HG02973 (cell line): ENCODE results near the gene BANF1.
"Not testable (repeated sequence)": the region's sequence is repeated elsewhere in the genome, so short reads cannot be mapped to it uniquely, and the experiment has no call there.

Source experiments
- ATAC-seq: cut with Tn5 transposase; IDR thresholded peaks from one replicate; pipeline ENCODE4 v1.9.1; 2021; ENCODE audit warnings: moderate library complexity; ENCODE audit not compliant: unreplicated experiment

BANF1 gene

GRCh38 chr11:66008468-66009101 lies 6.3 kb downstream of the BANF1 start:
- ATAC-seq: no peak

DNA sequence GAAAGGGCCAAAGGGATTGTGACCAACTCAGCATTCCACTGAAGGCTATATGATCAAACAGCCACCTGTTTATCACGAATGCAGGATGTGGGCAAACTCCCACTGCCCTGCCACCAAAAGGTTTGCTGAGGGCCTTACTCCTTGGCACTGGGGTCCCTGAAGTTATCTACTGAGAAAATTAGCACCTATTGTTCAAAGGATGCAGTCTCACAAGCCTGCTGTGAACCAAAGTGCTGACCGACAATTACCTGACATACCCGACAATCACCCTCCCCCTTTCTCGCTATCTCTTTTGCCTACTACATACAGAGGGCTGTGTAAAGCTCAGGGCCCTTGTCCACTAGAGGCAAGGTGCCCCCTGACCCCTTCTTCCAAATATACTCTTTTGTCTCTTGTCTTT lies 7.7 kb downstream of the BANF1 start:
- ATAC-seq: not testable (repeated sequence)

DNA sequence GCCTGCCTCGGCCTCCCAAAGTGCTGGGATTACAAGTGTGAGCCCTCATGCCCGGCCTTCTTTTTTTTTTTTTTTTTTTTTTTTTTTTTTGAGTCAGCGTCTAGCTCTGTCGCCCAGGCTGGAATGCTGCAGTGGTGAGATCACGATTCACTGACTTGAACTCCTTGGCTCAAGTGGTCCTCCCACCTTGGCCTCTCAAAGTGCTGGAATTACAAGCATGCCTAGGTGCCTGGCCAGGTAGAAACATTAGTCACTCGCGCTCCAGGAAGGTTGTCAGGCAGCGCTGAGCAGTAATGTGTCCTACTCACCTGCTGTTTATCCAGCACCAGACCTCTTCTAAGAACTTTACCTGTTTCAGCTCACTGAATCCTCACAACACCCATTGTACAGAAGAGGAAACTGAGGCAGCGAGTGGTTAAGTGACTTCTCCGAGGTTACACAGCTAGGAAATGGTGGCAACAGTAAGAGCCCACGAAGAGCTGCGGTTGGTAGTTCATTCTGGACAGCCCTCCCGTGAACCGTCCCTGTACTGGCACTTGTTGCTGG lies 9.0 kb downstream of the BANF1 start:
- no peak for ATAC-seq

DNA sequence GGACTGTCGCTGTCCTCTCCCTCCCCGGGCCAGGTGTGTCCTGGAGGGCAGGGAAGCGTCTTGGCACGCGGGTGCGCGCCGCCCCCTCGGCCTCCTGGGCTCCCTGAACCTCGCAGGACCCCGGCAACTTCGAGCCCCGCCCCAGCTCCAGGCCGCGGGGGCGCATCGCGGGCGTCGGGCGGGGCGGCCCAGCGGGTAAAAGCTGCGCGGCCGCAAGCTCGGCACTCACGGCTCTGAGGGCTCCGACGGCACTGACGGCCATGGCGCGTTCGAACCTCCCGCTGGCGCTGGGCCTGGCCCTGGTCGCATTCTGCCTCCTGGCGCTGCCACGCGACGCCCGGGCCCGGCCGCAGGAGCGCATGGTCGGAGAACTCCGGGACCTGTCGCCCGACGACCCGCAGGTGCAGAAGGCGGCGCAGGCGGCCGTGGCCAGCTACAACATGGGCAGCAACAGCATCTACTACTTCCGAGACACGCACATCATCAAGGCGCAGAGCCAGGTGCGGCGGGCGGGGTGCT lies 9.5 kb downstream of the BANF1 start, which contains the start of gene CST6:
CST6 (plus strand) TSS at position 224 of the 519 bp plus-strand sequence; CDS start at position 261, 37 bp downstream.
- no peak for ATAC-seq

DNA sequence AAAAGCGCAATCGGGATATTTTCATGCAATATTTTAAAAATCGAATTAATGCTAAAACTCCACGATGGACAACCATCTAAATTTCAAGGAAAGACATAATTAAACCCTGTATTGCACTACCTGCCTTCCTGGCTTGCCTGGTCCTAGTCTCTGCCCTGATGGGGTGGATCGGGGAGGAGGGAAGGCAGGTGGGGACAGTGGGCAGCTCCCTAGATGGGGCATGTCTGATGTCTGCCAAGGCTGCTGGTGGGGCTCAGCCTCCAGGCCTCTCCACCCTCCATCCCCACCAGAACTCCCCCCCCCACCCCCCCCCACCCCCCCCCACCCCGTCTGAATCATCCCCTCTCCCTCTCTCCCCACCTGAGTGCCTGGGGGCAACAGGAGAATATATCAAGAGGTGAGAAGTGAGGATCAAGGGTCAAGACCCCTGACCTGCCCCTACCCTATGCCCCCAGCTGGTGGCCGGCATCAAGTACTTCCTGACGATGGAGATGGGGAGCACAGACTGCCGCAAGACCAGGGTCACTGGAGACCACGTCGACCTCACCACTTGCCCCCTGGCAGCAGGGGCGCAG lies 10.2 kb downstream of the BANF1 start:
- ATAC-seq: no peak

DNA sequence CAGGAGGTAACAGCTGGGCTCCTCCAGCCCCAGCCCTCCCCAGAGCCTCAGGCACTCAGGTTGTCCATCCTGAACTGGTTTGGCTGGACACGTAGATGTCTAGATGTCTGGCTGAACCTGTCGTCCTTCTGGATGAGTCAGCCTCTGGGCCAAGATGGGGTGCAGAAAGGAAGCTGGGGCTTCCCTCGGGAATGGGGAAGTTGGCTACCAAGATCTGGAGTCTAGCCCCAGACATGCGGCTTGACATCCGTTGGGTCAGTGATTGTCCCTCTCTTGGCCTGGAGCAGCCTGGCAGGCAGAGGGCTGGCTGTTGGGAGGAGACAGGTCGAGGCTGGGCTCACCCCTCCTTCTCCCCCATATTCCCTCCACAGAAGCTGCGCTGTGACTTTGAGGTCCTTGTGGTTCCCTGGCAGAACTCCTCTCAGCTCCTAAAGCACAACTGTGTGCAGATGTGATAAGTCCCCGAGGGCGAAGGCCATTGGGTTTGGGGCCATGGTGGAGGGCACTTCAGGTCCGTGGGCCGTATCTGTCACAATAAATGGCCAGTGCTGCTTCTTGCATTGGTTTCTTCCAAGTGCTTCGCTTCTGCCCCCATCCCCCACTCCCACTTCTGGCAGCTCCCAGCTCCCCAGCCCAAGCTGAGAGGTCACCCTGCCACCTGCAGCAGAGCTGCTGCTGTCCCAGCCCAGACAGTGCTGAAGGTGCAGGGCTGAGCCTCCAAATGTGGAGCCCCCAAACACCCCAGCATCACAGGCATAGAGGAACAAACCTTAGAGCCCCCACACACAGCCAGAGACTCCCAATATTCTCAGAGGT lies 10.9 kb downstream of the BANF1 start:
- ATAC-seq: no peak

DNA sequence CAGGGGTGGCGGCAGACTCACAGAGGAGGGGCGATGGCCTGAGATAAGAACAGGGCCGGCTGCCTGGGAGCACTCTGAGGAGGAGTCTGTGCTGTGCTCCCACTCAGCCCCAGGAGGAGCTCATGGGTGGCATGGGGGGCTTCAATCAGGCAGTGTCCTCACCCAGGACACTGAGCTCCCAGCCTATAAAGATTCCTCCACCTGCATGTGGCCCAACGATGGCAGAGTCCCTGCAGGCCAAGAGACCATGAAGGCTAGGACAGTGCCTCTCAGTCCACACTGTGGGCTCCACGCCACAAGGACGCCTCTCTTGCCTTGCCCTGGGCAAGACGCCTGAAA lies 11.4 kb downstream of the BANF1 start:
- no peak for ATAC-seq

GRCh38 chr11:66014804-66015453 lies 12.6 kb downstream of the BANF1 start:
- no peak for ATAC-seq

DNA sequence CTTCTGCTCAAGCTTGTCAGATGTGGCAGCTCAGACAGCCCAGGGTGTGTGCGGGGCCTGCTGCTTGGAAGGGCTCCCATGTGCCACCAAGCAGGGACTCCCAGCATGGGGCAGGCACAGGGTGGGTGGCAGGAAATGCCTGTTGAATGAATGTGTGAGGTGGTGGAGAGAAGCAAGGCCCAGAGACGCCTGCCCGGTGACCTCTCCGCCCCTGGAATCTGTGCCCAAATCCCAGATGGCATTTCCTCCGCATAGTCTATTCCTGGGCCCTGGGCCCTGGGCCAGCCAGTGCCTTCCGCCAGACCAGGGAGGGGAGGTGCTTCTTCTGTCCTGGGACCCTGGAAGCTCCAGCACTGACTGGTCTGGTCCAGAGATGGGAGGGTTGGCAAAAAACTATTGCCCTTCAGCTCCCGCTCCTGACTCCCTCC lies 13.2 kb downstream of the BANF1 start:
- ATAC-seq: no peak

DNA sequence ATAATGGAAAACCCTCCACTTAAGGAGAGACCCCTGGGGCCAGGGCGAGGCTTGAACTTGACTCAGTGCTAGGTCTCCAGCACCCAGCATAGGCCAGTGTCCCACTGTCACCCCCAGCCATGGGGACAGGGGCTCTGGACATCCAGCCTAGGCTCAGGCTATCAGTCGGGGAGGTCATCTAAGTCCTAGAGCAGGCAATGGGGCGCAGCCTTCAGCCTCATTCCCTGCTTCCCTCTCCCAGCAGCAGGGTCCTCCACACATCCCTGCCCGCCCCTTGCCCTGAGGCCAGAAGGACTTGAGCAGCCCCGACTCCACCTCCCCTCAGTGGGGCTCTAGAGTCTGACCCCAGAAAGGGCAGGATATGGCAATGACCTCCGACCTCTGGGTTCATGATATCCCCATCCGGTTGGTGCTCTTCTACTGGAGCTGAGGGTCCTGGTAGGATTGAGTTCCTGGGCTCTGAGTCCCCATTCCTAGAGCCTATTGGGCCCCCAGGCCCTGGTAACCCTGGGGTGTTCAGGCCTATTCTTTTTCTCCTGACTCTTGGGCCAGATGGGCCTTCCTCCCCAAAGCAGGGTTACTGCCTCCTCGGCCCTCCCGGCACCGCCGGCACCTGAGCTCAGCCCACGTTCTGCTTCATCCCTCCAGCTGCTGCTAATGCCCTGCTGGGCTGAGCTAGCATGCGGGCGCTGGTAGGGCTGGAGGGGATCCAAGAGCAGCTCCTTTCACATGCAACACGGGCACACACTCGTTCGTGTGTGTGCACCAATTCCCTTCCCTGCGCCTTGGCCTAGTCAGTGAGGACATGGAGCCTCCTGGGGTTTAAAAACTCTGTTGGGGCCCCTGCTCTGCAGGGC lies 13.9 kb downstream of the BANF1 start:
- no peak for ATAC-seq

GRCh38 chr11:66016793-66017177 lies 14.5 kb downstream of the BANF1 start:
- no peak for ATAC-seq

DNA sequence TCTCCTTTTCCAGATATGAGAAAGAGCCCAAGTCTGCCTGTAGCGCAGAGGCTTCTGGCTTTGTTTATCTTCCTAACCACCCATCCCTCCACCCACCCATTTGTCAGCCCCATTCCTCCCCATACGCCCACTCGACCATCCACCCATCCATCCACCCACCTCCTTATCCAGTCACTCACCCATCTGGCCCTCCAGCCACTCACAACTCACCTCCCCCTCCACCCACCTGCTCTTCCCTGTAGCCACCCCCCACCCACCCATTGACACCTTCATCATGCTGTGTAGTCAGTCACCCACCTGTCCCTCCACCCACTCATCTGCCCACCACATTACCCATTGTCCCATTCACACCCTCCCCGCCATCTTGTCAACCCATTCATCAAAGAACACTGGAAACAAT lies 15.0 kb downstream of the BANF1 start:
- no peak for ATAC-seq

DNA sequence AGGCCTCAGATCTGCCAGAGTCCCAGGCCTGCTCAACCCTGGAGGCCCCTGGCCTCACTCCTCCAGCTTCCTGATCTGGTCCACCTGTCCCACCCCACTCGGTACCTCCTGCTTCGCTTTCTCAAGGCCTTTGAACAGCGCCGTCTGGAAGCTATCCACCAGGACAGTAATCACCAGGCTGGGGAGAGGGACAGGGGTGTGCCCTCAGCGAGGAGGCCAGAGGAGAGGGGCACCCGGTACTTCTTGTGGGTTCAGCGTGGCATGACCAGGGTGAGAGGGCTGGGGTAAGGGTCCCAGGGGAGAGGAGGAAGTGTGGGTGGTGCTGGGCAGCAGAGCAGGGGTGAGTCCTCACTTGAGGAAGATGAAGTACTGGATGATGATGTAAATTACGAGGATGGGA lies 17.9 kb downstream of the BANF1 start:
- ATAC-seq: no peak

DNA sequence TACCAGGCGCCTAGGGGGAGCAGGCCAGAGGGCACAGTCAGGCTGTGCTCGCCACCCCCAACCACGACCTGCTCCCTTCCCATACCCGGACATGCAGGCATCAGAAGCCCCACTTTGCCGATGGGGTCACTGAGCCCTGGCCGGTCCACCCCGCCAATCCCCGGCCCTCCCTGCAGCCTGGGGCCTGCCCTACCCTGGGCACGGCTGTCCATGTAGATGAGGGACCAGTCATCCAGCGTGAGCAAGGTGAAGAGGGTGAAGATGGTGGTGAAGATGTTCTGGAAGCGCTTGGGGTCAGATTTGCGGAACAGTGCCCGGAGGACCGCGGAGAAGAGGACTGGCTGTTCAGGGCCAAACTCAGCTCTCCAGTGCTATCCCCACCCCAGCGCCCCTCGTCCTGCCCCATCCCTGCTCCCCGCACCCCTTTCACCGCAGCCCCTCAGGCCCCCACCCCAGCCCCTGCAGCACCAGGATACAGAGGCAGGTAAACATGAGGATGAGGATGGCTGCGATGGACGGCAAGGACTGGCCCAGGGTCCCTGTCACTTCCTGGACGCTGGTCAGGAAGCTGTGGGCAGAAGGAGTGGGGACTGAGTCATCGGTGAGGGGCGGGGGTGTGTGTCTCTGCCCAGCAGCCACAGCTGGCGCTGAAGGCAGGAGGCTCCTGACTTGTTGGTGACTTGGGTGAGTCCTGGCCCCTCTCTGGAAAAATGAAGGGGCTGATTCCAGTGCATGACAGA lies 18.5 kb downstream of the BANF1 start:
- ATAC-seq: no peak

DNA sequence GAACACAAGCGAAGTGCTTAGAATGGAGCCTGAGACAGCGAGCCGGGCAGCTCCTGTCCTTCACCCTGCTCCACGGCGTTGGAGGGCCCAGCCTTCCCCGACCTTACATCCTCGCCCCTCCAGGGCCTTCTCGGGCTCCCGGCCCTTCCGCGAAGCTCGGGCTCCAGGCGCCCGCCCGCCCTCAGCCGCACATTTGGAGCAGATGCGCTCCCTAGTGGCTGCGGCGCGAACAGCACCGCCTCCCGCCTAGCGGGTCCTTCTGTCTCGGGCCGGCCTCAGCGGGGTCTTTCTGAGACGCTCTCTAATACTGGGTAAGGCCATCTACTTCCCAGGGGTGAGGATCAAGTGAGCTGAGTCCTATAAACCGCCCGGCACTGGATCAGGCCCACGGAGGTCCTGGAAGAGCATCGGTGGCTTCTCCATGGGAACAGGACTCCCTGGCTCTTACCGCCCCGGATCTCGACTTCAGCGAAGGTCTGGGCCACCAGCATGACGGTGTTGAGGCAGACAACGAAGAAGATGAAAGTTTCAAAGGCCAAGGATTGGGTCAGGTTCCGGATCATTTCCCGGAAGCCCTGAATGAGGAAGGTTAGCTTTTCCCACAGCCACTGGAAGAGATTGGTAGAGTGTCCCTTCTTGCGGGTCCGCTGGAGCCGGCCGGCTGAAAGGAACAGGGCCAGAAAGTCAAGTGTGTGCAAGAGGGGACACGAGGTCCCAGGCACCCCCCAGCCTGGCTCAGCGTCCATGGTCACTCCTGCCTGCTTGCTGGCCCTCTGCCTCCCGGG lies 20.3 kb downstream of the BANF1 start:
- no peak for ATAC-seq

GRCh38 chr11:66023186-66023440 lies 20.8 kb downstream of the BANF1 start:
- ATAC-seq: not testable (repeated sequence)

DNA sequence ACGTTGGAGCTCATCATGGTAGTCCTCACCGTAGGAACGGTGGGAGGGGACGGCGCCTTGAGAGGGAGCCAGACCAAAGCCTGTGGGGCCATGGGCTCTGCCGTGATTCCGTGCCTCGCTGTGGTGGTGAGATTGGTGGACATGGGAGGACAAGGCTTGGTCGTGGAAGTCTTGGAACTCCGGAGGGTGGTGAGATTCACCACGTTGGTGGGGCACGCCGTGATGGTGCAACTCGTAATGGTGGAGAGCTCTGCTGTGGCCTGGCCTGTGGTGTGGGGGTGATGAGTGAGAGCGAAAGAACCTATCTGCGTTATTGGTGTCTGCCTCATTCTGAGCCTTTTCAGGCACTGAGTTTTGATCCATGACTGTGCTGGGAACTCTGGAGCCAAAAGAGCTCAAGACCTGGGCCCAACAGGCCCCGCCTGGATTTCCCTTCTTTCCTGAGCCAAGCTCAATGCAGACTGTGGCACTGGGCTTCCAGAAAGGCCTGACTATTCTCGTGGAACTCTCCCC lies 23.8 kb downstream of the BANF1 start, which contains the start of gene CATSPER1:
CATSPER1 (minus strand) TSS at position 463 of the 513 bp plus-strand sequence; CDS start at position 363, 100 bp downstream.
- ATAC-seq: no peak

DNA sequence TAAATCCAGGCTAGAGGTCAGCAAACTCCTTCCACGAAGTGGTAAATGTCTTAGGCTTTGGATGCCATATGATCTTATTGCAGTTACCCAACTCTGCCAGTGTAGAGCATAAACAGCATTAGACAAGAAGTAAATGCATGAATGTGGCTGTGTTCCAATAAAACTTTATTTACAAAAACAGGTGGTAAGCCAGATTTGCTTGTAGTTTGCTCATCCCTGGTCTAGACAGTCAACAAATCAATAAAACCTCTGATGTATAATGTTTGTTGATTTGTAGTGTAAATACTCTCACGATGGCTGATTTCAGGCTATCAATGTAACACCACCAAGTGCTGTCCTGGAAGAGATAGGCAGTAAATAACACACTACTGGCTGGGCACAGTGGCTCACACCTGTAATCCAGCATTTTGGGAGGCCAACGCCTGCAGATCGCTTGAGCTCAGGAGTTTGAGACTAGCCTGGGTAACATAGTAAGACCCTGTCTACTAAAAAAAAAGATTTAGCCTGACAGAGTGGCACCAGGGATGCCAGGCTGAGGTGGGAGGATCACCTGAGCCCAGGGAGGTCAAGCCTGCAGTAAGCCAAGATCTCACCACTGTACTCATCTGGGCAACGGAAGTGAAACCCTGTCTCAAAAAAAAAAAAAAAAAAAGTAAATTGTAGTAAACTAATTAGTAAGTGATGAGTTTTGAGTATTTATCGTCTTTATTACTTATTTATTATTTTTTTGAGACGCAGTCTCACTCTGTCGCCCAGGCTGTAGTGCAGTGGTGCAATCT lies 30.8 kb downstream of the BANF1 start:
- ATAC-seq: no peak
